ENCODE measurements around the gene RXRA.

DNA sequence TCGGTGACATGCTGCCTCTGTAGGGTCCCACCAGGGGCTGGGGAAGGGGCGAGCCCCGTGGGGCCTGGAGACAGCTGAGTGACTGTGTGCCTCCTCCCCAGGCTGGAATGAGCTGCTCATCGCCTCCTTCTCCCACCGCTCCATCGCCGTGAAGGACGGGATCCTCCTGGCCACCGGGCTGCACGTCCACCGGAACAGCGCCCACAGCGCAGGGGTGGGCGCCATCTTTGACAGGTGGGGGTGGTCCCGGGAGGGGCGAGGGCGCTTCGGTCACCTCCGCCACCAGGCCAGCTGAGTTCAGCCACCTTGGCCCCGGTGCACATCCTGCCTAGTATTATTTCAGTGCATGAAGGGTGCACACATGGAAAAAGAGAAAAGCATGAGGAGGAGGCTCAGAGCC is 102.8 kb downstream of the RXRA start:
- TF ChIP-seq, protein P1, sequence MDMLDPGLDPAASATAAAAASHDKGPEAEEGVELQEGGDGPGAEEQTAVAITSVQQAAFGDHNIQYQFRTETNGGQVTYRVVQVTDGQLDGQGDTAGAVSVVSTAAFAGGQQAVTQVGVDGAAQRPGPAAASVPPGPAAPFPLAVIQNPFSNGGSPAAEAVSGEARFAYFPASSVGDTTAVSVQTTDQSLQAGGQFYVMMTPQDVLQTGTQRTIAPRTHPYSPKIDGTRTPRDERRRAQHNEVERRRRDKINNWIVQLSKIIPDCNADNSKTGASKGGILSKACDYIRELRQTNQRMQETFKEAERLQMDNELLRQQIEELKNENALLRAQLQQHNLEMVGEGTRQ (IDR thresholded peaks at IDR 0.05; ENCODE audit: low read depth, low read length), result no peak
- TF ChIP-seq MAZ (IDR thresholded peaks at IDR 0.05; ENCODE audit: borderline replicate concordance, low read depth, low read length), result no peak
- no peak for TF ChIP-seq POLR2A (IDR thresholded peaks at IDR 0.05; ENCODE audit: low read depth, low read length)
- no peak for TF ChIP-seq RCOR1 (IDR thresholded peaks at IDR 0.05; ENCODE audit: insufficient replicate concordance, low read length)
- TF ChIP-seq RFX5 (IDR thresholded peaks at IDR 0.05; ENCODE audit: low read depth, low read length), result no peak
- TF ChIP-seq, protein P2, sequence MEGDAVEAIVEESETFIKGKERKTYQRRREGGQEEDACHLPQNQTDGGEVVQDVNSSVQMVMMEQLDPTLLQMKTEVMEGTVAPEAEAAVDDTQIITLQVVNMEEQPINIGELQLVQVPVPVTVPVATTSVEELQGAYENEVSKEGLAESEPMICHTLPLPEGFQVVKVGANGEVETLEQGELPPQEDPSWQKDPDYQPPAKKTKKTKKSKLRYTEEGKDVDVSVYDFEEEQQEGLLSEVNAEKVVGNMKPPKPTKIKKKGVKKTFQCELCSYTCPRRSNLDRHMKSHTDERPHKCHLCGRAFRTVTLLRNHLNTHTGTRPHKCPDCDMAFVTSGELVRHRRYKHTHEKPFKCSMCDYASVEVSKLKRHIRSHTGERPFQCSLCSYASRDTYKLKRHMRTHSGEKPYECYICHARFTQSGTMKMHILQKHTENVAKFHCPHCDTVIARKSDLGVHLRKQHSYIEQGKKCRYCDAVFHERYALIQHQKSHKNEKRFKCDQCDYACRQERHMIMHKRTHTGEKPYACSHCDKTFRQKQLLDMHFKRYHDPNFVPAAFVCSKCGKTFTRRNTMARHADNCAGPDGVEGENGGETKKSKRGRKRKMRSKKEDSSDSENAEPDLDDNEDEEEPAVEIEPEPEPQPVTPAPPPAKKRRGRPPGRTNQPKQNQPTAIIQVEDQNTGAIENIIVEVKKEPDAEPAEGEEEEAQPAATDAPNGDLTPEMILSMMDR (conservative IDR thresholded peaks at IDR 0.05; ENCODE audit: low read depth, low read length), result no peak
- no peak for TF ChIP-seq CEBPB (IDR thresholded peaks at IDR 0.05; ENCODE audit: low read depth, low read length)
- no peak for TF ChIP-seq MXI1 (IDR thresholded peaks at IDR 0.05; ENCODE audit: borderline replicate concordance, low read depth, low read length)
- TF ChIP-seq RAD21 (IDR thresholded peaks at IDR 0.05; ENCODE audit: low read length), result no peak
